Measurements from ENCODE around the gene ZBTB49. TPM values are rescaled to one million over a fixed set of nuclear protein-coding genes. Genes with fewer than 3 reads are reported as not detected.

ZBTB49 gene
- total and polyA plus RNA-seq, 2 of the 13 experiments (the other 11 are each of a cell fraction or from before 2014, with no cell fraction given), result 3.3 to 4.3 TPM

DNA sequence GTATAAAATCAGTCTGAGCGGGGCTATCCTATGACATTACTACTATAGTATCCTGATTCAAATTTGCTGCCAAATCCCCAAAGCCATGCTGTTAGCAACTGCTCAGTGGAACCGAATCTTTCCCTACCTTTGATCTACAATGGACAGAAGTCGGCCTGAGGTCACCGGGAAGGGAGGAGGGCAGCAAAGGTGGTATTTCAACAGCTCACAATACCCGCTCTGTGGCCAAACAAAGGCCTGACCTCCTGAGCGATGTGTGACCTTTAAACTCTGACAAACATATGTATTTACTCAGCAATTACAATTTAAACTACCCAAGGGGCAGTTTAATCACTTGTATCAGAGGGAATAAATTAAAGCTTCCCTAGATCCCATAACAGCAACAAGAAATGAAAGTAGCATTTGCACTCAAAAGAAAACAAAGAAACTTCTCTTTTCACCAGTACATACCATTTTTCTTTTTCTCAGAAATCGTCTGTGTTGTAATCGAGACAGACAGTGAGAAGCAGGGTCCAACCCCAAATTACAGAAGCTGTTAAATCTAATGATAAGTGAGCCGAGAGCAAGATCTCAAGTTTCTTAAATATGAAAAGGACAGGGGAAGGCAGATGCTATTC, 30.5 kb upstream of the ZBTB49 start (continued):
- TF ChIP-seq LRRFIP1 (CRISPR knock-in tag; conservative IDR thresholded peaks at IDR 0.05) (no peak), SALL1 (CRISPR knock-in tag; IDR thresholded peaks at IDR 0.05) (peak; percentile 96), CHD4 (IDR thresholded peaks at IDR 0.05; ENCODE audit: borderline replicate concordance, low read length) (peak; percentile 56; the same call in 1 of the 2 replicates), ZNF761 (CRISPR knock-in tag; conservative IDR thresholded peaks at IDR 0.05) (no peak), ZNF609 (CRISPR knock-in tag; IDR thresholded peaks at IDR 0.05; ENCODE audit: borderline replicate concordance) (peak; percentile 90), SIN3B (IDR thresholded peaks at IDR 0.05; ENCODE audit: low read length) (peak; percentile 63; the same call in 1 of the 2 replicates), CSRNP1 (CRISPR knock-in tag; IDR thresholded peaks at IDR 0.05) (no peak), TFDP2 (CRISPR knock-in tag; IDR thresholded peaks at IDR 0.05) (peak; percentile 50; the same call in 1 of the 2 replicates), ATF7 (IDR thresholded peaks at IDR 0.05) (peak; percentile 21; the same call in 1 of the 2 replicates), ATF7 (CRISPR knock-in tag; IDR thresholded peaks at IDR 0.05) (no peak), MIER2 (CRISPR knock-in tag; IDR thresholded peaks at IDR 0.05) (0 out of 2 replicates have a peak, but pooled peaks have one; percentile 35), TCF7 (IDR thresholded peaks at IDR 0.05; ENCODE audit: low read depth) (peak; percentile 95), PITX1 (CRISPR knock-in tag; IDR thresholded peaks at IDR 0.05) (peak; percentile 85), SNRNP70 (IDR thresholded peaks at IDR 0.05; ENCODE audit: low read depth, low read length) (no peak), ZNF468 (CRISPR knock-in tag; IDR thresholded peaks at IDR 0.05) (no peak), IKZF1 (IDR thresholded peaks at IDR 0.05) (no peak)
- TF ChIP-seq, protein P1, sequence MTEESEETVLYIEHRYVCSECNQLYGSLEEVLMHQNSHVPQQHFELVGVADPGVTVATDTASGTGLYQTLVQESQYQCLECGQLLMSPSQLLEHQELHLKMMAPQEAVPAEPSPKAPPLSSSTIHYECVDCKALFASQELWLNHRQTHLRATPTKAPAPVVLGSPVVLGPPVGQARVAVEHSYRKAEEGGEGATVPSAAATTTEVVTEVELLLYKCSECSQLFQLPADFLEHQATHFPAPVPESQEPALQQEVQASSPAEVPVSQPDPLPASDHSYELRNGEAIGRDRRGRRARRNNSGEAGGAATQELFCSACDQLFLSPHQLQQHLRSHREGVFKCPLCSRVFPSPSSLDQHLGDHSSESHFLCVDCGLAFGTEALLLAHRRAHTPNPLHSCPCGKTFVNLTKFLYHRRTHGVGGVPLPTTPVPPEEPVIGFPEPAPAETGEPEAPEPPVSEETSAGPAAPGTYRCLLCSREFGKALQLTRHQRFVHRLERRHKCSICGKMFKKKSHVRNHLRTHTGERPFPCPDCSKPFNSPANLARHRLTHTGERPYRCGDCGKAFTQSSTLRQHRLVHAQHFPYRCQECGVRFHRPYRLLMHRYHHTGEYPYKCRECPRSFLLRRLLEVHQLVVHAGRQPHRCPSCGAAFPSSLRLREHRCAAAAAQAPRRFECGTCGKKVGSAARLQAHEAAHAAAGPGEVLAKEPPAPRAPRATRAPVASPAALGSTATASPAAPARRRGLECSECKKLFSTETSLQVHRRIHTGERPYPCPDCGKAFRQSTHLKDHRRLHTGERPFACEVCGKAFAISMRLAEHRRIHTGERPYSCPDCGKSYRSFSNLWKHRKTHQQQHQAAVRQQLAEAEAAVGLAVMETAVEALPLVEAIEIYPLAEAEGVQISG (CRISPR knock-in tag; IDR thresholded peaks at IDR 0.05), result peak; percentile 71
